HG03575 (cell line): ENCODE measurements around the gene DAP.

Source experiments
- ATAC-seq: cut with Tn5 transposase; IDR thresholded peaks from one replicate; pipeline ENCODE4 v1.9.1; 2021; ENCODE audit not compliant: unreplicated experiment, insufficient number of reproducible peaks, low FRiP score; ENCODE audit errors: extremely low read depth

Gene DAP

DNA sequence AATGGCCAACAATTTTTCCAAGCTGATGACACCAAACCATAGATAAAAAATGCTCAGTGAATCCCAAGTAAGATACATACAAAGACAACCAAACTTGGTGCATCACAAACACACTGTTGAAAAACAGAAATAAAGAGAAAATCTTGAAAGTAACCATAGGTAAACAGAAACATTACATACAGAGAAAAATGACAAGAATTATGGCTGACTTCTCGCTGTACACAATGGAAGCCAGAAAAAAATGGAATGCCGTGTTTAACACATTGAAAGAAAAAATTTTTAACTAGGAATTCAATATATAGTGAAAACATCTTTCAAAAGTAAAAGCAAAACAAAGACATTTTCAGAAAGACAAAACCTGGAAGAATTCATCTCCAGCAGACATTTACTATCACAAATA, 20.6 kb downstream of the DAP start:
- ATAC-seq, result no peak

DNA sequence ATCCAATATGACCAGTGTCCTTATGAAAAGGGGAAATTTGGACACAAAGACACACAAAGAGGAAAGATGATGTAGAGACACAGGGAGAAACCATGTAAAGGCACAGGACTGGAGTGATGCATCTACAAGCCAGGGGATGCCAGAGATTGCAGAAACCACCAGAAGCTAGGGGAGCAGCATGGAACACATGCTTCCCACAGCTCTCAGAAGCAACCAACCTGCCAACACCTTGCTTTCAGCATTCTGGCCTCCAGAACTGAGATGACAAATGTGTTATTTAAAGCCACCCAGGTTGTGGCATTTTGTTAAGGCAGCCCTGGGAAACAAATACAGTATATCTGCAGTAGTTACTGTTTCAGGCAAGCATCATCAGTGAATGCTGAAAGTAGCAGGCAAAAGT, 23.2 kb downstream of the DAP start:
- ATAC-seq, result no peak

DNA sequence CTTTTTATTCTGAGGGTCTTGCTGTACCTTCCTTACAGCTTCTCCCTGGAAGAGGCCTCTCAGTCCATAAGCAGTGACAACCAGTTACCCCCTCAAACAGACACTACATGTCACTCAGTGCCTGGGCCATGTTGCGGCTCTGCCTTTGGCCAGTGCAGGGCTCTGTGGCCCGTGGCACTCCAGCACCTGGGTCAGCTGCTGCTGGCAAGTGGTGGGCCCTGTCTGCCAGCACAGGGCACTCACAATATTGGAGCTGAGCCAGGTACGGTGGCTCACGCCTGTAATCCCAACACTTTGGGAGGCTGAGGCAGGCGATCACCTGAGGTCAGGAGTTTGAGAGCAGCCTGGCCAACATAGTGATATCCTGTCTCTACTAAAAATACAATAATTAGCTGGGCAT, 24.2 kb downstream of the DAP start:
- no peak for ATAC-seq

DNA sequence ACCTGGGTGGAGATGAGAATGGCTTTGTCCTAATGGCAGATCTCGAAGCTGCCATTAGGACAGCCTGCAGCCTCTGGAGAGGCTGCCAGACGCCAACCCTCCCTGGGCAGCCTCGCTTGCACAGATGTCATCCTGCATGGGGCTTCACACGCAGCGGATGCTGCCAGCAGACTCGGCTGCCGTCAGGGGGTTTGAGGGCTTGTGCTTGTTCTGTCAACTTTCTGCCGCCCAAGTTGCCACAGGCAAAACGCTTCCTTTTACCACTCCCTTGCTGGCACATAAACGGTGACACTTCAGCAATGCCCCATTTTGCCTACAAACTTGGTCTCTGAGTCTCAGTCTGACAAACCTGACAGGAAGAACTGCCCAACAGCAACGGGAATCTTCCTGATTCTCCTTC, 24.7 kb downstream of the DAP start:
- ATAC-seq, result no peak

DNA sequence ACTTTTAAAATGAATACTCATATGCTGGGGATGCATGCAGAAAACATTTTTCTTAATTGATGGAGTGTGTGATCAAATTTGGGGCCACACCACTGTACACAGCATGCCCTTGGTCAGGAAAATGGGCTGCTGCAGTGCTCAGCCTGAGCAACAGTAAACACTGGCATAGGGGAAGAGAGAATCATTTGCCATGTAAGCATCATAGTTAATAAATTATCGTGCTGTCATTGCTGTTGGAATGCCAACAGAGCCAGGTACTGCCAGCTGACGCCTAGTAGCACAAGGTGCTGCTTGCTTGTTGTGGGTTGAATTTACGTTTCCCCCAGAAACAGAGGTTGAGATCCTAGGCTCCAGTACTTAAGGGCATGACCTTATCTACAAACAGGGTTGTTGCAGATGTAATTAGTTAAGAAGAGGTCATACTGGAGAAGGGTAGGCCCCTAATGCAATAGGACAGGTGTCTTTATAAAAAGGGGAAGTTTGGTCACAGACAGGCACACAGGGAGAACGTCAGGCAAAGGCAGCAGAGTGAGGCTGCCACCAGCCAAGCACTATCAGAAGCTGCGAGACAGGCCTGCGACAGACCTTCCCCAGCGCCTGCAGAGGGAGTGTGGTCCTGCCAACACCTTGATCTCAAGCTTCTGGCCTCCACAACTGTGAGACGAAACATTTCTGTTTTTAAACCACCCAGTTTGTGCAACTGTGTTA, 25.3 kb downstream of the DAP start:
- ATAC-seq, result peak; percentile 49

DNA sequence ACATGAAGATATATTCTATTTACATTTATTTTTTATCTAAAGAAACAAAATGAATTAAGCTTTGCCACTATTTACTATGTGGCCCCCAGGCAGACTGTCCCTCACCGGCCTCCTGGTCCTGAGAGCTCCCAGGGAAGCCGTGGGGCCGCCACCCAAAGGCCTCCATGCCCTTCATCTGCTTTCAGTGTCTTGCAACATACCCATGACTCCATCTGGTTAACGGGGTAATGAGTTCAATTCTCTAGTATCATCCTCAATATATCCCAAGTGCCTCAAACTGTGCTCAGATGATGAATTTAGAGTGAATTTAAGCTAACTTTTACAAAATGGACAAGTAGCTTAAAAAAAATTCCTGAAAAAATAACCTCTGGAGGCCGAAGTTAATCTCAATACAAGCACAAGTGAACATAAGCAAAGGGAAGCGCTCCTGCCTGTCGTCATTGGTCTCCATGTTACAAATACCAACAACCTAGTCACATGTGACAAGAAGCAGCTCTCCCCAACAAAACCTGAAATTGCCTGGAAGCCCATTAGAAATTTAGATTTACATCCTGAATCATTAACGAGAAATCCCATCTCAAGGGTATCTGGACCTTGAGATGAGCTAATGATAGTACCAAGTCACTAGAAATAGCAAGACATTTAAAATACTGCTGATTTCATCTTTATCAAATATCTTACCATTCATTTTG, 26.1 kb downstream of the DAP start:
- no peak for ATAC-seq

DNA sequence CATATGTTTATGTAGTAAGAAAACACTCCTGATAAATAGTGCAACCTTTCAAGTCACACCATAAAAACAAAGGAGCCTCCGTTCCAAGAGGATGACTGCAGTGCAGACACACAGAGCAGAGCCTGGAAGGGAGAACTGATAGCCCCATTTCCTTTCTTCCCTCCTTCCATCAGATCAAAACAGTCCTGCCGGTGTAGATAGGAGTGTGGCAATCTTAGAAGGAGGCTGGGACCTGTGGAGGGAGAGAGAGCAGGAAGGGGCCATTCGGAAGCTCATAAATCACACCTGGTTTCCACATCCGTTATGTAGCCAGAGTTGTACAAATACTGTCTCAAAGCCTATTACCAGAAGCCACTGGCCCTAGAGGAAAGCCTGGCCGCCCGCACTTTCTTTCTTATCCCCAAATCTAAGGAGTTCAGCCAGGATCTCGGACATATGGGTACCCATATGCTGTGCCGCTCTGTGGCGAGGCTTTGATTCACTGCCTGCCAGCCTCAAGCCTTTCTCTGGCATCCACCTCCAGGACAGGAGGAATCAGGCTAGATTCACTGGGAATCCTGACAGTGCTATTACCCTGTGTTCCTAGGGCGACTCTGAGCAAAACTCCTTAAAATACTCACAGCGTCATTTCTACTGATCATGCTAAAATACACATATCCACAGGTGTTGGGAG, 26.9 kb downstream of the DAP start:
- no peak for ATAC-seq

DNA sequence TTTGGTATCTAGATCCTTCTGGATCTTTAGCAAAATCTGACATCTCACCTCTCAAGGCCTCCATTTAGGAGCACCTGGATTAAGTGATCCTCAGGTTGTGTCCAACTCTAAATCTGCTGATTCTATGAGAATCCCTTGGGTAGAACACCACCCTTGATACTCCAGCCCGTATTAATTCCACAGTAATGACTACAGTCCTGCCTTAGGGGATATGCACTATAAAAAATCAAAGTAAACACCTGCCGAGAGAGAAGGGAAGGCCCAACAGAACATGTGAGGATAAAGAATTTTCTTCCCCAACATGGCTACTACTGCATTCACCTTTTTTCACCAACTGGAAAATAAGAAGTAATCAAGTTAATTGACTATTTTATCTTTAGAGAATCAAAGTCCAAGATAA, 27.6 kb downstream of the DAP start:
- no peak for ATAC-seq

DNA sequence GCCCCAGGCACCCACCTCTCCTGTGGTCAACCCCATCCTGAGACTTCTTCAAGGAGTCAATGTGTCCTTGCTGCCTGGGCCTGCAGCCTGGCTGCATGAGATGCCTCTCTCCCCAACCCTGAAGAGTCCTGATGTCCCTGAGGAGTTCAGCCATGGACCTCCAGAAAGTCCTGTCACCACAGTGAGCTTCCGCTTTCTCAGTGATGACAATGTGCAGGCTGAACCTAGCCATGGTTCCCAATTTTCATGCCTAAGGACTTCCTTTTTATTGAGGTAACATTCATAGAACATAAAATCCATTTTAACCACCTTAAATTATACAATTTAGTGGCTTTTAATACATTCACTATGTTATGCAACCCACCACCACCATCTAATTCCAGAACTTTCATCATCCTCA, 29.1 kb downstream of the DAP start:
- ATAC-seq, result no peak

DNA sequence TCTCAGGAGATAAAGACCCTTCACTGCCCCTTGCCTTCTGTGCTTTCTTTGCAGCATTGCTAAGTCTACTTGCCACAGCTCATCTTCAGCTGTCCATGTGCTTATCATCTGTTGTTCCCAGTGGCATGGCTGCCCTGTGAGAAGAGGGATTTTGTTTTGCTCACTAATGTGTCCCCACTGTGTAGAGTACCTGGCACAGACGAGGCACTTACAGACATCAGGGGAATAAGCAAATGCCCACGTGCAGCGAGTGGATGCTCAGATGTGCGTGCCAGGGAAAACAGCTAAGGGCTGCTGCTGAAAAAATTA, 31.0 kb downstream of the DAP start:
- ATAC-seq, result no peak

DNA sequence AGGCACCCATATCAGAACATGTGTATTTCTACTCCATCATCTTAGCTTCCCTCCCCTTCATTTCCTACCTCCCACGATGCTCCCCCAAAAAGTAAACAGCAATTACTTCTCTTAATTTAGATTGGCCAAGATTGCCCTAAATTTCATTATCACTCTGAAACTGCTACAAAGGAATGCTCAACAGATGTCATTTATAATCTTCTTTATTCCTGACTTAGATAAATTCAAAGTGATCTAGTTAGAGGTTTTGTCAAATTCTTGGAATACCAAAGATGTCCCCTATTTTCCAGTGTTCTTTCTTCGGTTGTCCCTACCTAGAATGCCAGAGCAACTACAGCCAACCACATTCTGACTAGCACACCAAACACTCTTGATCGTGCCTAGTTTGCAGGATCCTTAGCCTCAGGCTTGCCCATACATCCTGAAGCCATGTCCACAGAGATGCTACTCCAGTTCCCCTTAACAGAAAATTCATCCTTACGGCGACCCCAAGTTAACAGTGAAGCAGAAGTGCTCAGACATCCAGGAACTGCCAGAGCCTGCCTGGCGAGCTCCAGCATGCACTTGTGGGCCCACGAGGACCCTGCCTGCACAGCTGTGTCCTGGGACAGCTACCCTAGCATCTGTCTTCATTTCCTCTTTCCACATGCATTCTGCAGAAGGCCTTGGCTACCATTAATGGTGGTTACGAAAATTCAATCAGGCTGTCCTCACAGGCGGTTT, 31.6 kb downstream of the DAP start:
- ATAC-seq, result no peak

DNA sequence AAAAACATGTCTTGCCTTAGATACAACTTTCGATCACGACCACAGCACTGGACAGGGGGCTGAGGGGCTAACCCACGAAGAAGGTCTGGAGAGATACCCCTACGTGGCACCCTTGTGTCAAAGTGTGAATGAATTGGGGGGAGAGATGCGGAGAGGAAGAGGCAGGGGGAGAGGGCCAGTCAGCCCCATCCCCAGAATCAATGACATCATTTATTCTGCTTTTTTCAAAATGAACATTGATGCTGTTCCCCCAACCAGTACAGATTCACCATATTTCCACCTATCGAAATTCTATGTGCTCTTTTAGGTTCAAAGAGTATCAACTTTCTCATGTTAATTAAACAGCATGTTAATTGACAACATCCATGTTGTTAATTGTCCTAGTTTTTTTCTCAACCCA, 32.4 kb downstream of the DAP start:
- ATAC-seq, result no peak

DNA sequence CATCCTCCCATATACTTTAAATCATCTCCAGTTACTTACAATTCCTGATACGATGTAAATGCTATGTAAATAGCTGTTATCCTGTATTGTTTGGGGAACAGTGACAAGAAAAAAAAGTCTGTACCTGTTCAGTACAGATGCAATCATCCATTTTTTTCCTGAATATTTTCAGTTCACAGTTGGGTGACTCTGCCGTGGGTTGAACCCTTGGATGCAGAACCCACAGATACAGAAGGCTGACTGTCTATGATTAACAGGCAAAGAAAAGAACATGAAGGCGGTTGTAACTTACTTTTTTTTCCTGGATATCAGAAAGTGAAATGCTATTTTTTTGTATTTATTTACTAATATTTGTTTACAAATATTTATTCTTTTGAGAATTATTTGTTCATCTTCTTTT, 33.2 kb downstream of the DAP start:
- ATAC-seq, result no peak

DNA sequence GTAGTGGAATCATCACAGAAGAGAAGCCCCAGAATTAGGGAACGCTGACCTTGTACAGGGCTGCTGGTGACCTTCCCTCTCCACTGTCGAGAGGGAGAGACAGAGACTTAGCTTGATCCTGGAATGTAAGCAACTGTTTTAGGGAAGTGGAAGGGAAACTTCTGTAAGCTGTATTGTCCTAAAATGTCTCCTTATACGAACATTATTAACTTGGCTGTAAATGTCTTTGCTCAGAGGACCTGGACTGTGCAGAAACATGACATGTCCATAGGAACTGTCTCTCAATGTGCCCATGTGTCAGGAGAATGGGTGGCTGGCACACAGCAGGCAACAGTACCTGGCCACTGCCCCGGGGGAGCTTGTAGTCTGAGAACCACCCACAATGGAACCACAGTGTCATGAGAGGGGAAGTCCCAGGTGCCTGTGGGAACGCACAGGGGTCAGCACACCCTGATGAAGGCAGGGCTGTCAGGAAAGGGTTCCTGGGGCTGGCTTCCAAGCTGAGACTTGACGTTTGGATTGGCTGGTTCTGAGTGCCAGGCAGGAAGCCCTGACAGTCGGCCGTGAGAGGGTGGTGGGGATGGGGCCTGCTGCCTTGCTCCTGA, 34.0 kb downstream of the DAP start:
- ATAC-seq, result peak; percentile 76

DNA sequence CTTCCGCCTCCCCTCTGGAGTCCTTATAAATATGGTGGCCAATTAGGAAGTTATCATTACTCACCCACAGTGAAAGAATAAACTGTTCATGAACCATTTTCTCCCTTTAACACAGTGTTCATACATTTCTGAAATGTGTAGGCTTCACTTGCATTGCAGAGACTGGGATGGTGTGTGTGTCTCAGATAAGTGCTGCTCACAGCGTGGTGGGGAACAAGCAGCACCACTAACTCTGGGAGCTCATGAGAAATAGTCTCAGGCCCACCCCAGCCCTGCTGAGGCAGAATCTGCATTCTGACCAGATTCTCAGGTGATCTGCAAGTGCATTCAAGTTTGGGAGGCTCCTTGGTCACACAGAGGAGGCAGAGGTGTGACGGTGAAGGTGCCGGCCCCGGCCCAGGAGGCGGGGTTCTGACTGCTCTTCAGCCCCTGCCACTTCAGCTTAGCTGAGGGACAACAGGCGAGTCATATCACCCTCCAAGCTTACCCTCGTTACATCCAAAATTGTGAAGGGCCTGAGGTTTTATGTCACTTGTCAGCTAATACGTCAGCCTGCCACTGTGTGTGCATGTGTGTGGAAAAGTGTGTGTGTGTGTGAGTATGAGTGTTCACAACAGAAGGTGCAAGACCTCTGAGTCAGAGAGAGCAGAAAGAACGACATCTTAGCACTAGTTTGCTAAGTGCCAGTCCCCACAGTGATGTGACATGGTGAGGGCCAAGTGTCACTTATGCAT, 34.7 kb downstream of the DAP start:
- ATAC-seq, result peak; percentile 12

DNA sequence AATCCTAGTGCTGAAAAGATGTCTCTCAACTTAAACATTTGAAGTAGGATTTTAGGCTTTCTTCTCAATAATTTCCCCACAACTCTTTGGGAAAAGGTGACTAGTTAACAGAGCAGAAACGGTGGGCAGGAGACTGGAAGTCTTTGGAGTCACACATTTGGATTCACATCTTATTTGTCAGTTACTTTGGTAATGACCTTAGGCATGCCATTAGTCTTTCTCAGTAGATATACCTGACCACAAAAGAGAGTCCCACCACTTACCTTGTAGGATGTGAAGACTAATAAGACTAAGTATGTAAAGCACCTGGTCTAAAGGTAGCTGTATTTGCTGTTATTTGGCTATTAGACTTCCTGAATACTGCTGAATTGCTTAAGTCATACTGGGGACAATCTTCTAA, 35.4 kb downstream of the DAP start:
- ATAC-seq, result no peak

DNA sequence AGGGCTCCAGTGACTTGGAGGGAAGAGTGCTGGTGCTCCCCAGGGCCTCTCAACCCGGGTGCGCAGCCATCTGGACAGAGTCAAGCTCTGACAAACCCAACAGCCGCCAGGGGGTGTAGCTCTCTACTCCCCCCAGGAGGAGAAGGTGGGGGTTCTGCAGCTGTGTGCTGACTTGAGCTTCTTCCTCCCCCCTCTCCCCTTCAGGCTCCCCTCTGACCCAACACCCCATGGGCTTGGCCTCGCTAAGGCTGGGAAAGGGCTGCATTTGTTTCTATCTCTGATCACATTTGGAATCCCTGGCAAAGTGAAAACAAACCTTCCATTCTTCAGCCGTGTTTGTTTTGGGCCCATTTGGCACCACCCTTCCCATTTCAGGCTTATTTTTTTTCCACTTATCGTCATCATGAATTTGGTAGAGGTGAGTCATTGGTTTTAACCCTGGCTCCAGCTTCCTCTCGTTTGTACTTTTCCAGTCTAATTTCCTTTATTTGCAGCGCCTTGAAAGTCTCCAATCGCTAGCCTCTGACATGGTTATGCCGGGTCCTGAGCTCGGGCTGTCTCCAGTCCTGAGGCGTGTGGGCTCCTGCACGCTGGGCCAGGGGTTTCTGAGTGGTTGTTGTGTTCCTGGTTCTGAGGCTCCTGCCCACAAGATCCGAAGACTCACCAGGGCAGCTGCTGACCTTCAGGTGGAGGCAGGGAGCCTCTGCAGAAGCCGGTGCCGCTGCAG, 36.1 kb downstream of the DAP start:
- ATAC-seq, result no peak

DNA sequence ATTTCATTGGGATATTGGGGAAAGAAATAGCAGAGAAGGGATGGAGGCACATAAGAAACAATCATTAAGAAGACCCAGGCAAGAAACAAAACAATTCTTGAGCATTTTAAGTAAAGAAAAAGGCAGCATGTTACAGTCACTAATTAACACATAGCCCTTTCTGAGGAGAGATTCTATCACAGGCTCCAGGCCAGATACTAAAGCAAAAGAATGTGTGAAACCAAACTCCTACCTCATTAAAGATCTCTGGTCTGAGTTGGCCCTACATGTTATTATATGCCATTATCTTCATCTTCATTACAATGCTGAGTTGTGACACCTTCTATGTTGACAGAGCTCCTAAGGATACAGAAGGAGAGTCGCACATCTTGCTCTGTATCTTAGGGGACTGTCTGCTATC, 37.5 kb downstream of the DAP start:
- no peak for ATAC-seq
